Measurements from ENCODE around the gene IFNA7. TPM values are rescaled to one million over a fixed set of nuclear protein-coding genes. Genes with fewer than 3 reads are reported as not detected.
"Not testable (repeated sequence)": the region's sequence is repeated elsewhere in the genome, so short reads cannot be mapped to it uniquely, and the experiment has no call there.

The IFNA7 gene
- total RNA-seq, 1 donor from 2014 or later, result 4.8 TPM

DNA sequence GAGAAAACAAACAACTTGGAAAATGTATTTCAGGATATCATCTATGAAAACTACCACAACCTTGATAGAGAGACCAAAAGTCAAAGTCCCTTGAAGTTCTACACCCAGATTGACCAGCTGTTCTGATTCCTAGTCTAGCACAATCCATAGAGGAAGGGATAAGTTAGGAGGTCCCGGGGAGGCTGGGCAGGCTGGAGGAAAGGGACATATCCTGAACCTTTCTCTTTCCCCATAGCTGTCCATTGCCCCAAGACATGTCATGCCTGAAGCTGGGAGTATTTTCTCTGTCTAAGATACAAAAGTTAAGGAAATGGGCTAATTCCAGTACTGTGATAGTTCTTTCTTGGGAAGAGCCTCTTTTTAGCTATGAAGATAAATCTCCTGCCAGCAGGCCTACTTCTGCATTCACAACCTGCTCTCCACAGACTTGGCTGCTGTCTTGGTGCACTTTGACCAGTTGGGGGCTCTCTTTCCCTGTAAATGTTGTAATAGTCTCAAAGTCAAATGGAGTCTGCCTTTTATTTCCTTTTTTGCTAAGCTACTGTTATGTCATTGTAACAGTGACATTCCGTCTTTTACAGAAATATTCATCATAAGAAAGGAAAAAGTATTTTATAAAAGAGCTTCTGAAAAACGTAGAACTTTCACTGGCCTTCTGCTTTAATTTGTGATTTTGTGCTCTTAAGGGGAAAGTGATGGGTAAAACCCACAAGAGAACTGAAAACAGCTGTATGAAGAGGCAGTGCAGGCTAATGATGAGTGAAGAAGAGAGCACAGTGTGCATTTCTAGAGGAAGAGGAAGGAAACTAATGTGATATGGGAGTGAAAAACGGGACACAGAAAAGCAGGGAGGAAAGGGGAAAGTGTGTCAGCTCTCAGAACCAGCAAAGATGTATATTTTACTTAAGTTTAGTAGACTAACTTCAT lies 18.9 kb downstream of the IFNA7 start:
- DNase-seq (ENCODE audit: low spot score), result peak; percentile 6

DNA sequence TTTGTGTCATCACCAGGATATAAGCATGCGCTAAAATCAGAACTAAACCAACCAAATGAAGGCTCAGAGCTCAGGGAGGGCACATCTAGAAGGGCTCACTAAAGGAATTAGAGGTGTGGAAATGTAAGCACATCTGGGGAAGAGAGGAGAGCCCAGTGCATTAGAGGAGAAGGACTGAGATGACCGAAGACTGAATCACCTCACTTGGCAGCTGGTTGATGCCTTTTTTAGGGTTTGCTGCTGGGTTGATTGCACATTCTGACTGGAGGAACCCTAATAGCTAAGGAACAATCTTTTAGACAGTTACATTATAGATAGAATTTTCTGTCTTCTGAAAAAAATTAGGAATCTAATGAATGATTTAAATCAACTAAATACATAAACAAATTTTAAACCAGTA lies 27.3 kb downstream of the IFNA7 start:
- DNase-seq (ENCODE audit: low spot score), result no peak

DNA sequence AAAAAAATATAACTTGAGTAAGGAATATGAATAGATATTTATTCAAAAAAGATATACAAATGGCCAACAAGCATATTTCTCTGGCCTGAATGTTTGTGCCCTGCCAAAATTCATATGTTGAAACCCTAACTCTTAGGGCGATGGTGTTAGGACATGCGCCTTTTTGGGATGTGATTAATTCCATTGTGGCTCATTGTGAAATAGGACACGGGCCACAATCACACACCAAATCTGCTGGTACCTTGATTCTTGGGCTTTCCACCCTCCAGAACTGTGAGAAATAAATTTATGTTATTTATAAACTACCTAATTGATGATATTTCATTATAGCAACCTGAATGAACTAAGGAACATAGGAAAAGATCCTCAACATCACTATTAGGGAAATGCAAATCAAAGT lies 29.8 kb downstream of the IFNA7 start:
- no peak for DNase-seq (ENCODE audit: low spot score)

DNA sequence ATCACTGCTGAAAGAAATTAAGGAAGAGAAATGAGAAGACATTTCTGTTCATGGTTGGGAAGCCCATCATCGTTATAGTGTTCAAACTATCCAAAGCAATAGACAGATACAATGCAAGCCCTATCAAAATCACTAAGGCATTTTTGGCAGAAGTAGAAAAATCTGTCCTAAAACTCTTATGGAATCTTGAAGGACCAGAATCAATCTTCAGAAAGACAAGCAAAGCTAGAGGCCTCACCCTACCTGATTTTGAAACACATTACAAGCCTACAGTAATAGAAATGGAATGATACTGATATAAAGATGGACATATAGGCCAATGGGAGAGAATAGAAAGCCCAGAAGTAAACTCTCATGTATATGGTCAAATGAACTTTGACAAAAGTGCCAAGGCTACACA lies 30.7 kb downstream of the IFNA7 start:
- DNase-seq (ENCODE audit: low spot score), result no peak

DNA sequence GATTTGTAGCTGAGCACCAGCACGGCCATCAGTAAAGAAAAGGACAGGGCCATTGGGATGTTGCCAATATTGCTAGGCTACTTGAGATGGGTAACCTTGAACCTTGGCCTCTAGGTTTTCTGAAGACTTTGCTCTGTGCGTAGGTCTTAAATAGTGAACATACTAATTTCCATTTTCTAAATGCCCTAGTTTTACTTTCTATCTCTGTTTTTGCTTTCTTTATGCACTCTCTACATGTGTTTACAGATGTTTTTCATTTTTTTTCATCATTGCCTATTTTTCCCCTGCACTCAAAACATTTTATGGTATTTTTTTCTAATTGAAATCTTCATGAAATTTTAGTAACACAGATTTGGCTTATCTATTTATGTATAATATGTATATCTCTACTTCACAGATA lies 35.4 kb downstream of the IFNA7 start, which contains the start of gene IFNA21:
Gene IFNA21 (minus strand): TSS at position 101 of the 400 bp plus-strand sequence. CDS start 48 bp downstream, at position 53.
- not testable (repeated sequence) for DNase-seq (ENCODE audit: low spot score)

DNA sequence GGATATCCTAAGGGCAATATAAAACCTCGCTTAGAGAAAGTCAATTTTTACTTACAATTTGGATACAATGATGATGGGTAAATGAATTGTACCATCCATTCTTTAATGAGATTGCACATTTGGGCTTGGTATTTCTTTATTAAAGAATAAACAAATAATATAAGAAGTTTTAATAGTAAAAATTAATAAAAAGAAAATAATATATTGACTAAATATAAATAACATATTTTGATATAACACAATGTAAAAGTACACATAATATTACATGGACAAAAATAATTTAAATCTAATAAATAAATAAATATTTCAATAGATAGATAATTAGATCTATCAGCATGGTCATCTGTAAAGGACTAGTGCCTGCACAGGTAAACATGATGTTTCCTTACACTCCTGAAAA lies 36.5 kb downstream of the IFNA7 start:
- no peak for DNase-seq (ENCODE audit: low spot score)

DNA sequence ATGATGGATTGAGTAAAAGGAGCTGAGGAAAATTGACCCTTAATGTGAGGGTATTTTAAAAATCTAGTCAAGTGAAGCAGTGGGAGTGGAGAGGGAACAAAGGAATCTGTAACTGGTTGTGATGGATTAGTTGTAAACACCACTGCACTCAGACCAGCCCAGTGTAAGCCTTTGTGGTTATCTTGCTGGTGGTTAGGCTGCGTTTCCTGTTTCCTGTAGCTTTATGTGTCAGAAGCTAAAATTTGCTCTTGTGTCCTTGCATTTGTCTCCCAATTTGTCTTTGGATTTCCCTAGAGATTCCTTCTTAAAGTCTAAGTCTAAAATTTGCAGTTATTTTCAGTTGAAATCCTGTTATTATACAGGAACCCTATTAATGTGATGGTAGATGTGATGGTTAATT lies 41.8 kb downstream of the IFNA7 start:
- DNase-seq (ENCODE audit: low spot score), result no peak

DNA sequence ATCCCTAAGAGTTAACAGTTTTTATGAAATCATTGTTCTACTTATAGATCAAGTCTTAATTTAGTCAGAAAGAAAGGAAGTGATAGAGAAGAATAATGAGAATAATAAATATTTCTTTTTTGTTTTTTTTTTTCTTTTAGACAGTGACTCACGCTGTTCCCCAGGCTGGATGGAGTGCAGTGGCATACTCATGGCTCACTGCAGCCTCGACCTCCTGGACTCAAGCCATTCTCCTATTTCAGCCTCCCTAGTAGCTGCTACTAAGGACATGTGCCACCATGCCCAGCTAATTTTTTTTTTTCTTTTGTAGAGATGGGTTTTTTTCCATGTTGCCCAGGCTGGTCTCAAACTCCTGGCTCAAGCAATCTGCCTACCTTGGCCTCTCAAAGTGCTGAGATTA lies 46.5 kb downstream of the IFNA7 start:
- no peak for DNase-seq (ENCODE audit: low spot score)

DNA sequence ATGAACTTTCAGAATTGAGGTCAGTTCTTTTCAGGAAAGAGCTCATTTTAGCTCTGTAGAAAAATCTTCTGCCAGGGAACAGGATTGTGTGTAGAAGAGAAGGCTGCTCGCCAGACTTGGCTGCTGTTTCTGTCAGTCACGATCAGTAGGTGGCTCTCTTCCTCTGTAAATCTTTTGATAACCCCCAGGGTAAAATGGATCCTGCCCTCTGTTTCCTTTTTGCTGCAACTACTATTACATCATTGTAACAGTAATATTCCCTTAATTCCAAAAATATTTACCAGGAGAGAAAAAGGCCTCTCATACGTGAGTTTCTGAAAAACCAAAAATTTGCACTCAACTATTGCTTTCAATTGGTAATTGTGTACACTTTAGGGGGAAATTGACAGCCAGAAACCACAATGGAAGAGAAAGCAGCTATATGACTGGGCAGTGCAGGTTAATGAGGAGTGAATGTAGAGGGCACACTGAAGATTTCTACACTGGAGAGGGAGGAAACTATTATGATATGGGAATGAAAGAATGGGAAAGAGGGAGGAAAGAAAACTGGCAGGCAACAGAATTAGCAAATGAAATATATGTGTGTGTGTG lies 47.9 kb downstream of the IFNA7 start:
- DNase-seq (ENCODE audit: low spot score), result peak; percentile 21

DNA sequence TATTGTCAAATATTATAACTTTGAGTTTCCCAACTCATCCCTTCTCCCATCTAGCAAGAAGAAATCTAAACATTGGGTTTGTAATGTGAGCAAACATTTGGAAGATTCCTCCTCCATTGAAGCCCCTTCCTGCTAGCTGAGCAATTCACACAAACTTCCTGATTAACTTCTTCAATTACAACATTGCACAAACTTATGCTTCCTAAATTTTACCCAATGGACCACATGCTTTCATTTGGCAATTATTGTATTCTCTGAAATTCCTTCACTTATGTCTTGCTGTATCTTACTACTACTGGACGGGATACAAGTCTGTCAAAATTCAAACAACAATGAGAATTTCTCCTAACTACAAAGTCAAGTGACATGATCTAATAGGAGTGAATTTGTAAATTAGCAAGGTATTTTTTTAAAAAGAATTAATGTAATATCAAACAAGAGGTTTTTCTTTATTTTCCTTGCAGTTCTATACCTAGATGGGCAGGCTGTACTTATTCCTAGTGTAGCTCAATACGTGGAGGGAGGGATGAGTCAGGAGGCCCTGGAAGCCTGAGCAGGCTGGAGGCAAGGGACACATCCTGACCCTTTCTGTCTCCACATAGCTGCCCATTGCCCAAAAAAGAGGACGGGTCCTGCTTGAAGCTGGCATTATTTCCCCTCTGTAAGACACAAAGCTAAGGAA lies 48.5 kb downstream of the IFNA7 start:
- peak; percentile 30 for DNase-seq (ENCODE audit: low spot score)

Other genes with a start within 250 kb of the IFNA7 start
- 8.7 TPM for gene HACD4, start 170.6 kb downstream of the IFNA7 start, total RNA-seq (ENCODE audit: insufficient read depth, low replicate concordance)
- 5.8 TPM for gene IFNB1, start 124.3 kb downstream of the IFNA7 start, total RNA-seq (ENCODE audit: insufficient read depth, low replicate concordance)
- gene IFNW1, start 60.4 kb downstream of the IFNA7 start, total RNA-seq (ENCODE audit: insufficient read depth, low replicate concordance), result 0.48 TPM
- 18.5 TPM for gene IFNA21, start 35.5 kb downstream of the IFNA7 start, total RNA-seq (ENCODE audit: insufficient read depth, low replicate concordance)
- 5.1 TPM for gene IFNA4, start 14.6 kb downstream of the IFNA7 start, total RNA-seq (ENCODE audit: insufficient read depth, low replicate concordance)
- gene IFNA10, start 4.9 kb upstream of the IFNA7 start, total RNA-seq (ENCODE audit: insufficient read depth, low replicate concordance), result 2.6 TPM
- 0.72 TPM for gene IFNA16, start 15.1 kb upstream of the IFNA7 start, total RNA-seq (ENCODE audit: insufficient read depth, low replicate concordance)
- 3.1 TPM for gene IFNA17, start 26.0 kb upstream of the IFNA7 start, total RNA-seq (ENCODE audit: insufficient read depth, low replicate concordance)
- 3.1 TPM for gene IFNA14, start 37.8 kb upstream of the IFNA7 start, total RNA-seq (ENCODE audit: insufficient read depth, low replicate concordance)
- gene IFNA5, start 103.1 kb upstream of the IFNA7 start, total RNA-seq (ENCODE audit: insufficient read depth, low replicate concordance), result not detected
- gene KLHL9, start 133.2 kb upstream of the IFNA7 start, total RNA-seq (ENCODE audit: insufficient read depth, low replicate concordance), result 42.9 TPM
- gene IFNA6, start 148.7 kb upstream of the IFNA7 start, total RNA-seq (ENCODE audit: insufficient read depth, low replicate concordance), result 0.72 TPM
- gene IFNA13, start 165.9 kb upstream of the IFNA7 start, total RNA-seq (ENCODE audit: insufficient read depth, low replicate concordance), result 8.2 TPM
- 5.8 TPM for gene IFNA2, start 183.2 kb upstream of the IFNA7 start, total RNA-seq (ENCODE audit: insufficient read depth, low replicate concordance)
- 8.4 TPM for gene IFNA8, start 206.9 kb upstream of the IFNA7 start, total RNA-seq (ENCODE audit: insufficient read depth, low replicate concordance)
- not detected for gene IFNA1, start 238.2 kb upstream of the IFNA7 start, total RNA-seq (ENCODE audit: insufficient read depth, low replicate concordance)